Erythroblast (primary cell): ENCODE data around the gene BORCS8.

Experiments used
- GATA1 ChIP-seq: IDR thresholded peaks from 2 replicates; pipeline ENCODE4 v1.6.1; 2011; ENCODE audit warnings: low read depth, mild to moderate bottlenecking, control low read depth, low read length, moderate library complexity
- POLR2A ChIP-seq: IDR thresholded peaks from 2 replicates; pipeline ENCODE4 v1.6.1; 2011; ENCODE audit warnings: mild to moderate bottlenecking, low read length

GRCh38 chr19:19214892-19215291, 22.9 kb upstream of the BORCS8 start:
- TF ChIP-seq POLR2A = no peak
- no peak for TF ChIP-seq GATA1
